ENCODE data around the gene CADPS2. TPM values are rescaled to one million over a fixed set of nuclear protein-coding genes. Genes with fewer than 3 reads are reported as not detected.

Gene CADPS2
- total RNA-seq, 1 donor from 2014 or later, result 8.8 TPM

GRCh38 chr7:122616951-122617350 lies 269.3 kb downstream of the CADPS2 start:
- H3K36me3 ChIP-seq (ENCODE audit: control insufficient read depth, insufficient read depth, low read length), result no peaks in the 10 kb centered on the region
- no peak overlapping the region for H3K4me3 ChIP-seq (ENCODE audit: low read depth, low read length)
- no peaks in the 10 kb centered on the region for H3K27me3 ChIP-seq (ENCODE audit: control insufficient read depth, insufficient read depth, low read length)
- no peak for DNase-seq (ENCODE audit: low read depth)
- no peak for TF ChIP-seq CTCF (IDR thresholded peaks at IDR 0.05; ENCODE audit: insufficient read depth, low read length, poor library complexity, severe bottlenecking)

GRCh38 chr7:122605929-122606328 lies 280.3 kb downstream of the CADPS2 start:
- Histone ChIP-seq H3K27me3 (ENCODE audit: control insufficient read depth, insufficient read depth, low read length) (no peaks in the 10 kb centered on the region), H3K4me3 (ENCODE audit: low read depth, low read length) (no peak overlapping the region), H3K36me3 (ENCODE audit: control insufficient read depth, insufficient read depth, low read length) (no peaks in the 10 kb centered on the region)
- TF ChIP-seq CTCF (IDR thresholded peaks at IDR 0.05; ENCODE audit: insufficient read depth, low read length, poor library complexity, severe bottlenecking), result no peak
- DNase-seq (ENCODE audit: low read depth), result no peak

GRCh38 chr7:122604251-122604650 lies 282.0 kb downstream of the CADPS2 start:
- no peak for DNase-seq (ENCODE audit: low read depth)
- no peak for TF ChIP-seq CTCF (IDR thresholded peaks at IDR 0.05; ENCODE audit: insufficient read depth, low read length, poor library complexity, severe bottlenecking)
- H3K4me3 ChIP-seq (ENCODE audit: low read depth, low read length), result no peak overlapping the region
- no peaks in the 10 kb centered on the region for H3K36me3 ChIP-seq (ENCODE audit: control insufficient read depth, insufficient read depth, low read length)
- no peaks in the 10 kb centered on the region for H3K27me3 ChIP-seq (ENCODE audit: control insufficient read depth, insufficient read depth, low read length)

DNA sequence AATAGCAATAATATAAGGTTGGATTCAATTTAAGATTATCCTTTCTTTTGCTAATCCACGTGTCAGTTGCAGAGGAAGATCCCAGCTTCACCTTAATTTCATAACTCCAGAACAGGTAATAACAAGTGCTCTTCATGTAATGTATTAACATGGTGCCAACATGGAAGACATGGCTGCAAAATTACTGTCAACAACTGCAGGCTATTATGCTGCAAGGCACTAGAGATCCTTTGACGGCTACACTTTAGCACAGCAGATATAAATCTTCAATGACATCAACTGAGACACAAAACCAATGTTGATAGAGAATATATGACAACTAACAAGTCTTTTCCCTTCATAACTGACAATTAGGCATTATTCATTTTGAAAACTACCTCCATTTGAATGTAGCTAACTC lies 283.5 kb downstream of the CADPS2 start:
- TF ChIP-seq CTCF (IDR thresholded peaks at IDR 0.05; ENCODE audit: insufficient read depth, low read length, poor library complexity, severe bottlenecking), result no peak

GRCh38 chr7:122600630-122601029 lies 285.6 kb downstream of the CADPS2 start:
- DNase-seq (ENCODE audit: low read depth), result no peak
- Histone ChIP-seq H3K36me3 (ENCODE audit: control insufficient read depth, insufficient read depth, low read length) (no peaks in the 10 kb centered on the region), H3K4me3 (ENCODE audit: low read depth, low read length) (no peak overlapping the region), H3K27me3 (ENCODE audit: control insufficient read depth, insufficient read depth, low read length) (no peaks in the 10 kb centered on the region)
- TF ChIP-seq CTCF (IDR thresholded peaks at IDR 0.05; ENCODE audit: insufficient read depth, low read length, poor library complexity, severe bottlenecking), result no peak

More for the DNA sequence above, 283.5 kb downstream of the CADPS2 start:
- DNase-seq (ENCODE audit: low read depth), result no peak
- Histone ChIP-seq H3K36me3 (ENCODE audit: control insufficient read depth, insufficient read depth, low read length) (no peaks in the 10 kb centered on the region), H3K27me3 (ENCODE audit: control insufficient read depth, insufficient read depth, low read length) (no peaks in the 10 kb centered on the region), H3K4me3 (ENCODE audit: low read depth, low read length) (no peak overlapping the region)

- no peak for DNase-seq (ENCODE audit: low read depth)
- Histone ChIP-seq H3K36me3 (ENCODE audit: control insufficient read depth, insufficient read depth, low read length) (no peaks in the 10 kb centered on the region), H3K27me3 (ENCODE audit: control insufficient read depth, insufficient read depth, low read length) (no peaks in the 10 kb centered on the region), H3K4me3 (ENCODE audit: low read depth, low read length) (no peak overlapping the region)
- TF ChIP-seq CTCF (IDR thresholded peaks at IDR 0.05; ENCODE audit: insufficient read depth, low read length, poor library complexity, severe bottlenecking), result no peak
These were observed 286.2 kb downstream of the CADPS2 start for GRCh38 chr7:122600042-122600441.
